NCI-H460 (cell line): ENCODE results near the gene TAS2R41. TPM values are rescaled to one million over a fixed set of nuclear protein-coding genes. Genes with fewer than 3 reads are reported as not detected.
A peak's percentile ranks its signal among the peaks of the same experiment; 100 is the strongest.
"Not testable (repeated sequence)": the region's sequence is repeated elsewhere in the genome, so short reads cannot be mapped to it uniquely, and the experiment has no call there.

Experiments used
- DNase-seq: peaks from one replicate; pipeline ENCODE4 v3.0.0-alpha.2; 2016; ENCODE audit warnings: low read depth; ENCODE audit errors: extremely low read depth
- total RNA-seq: library from RNA; depleted of rRNA; stranded (reverse); fragments of >200 nt; shearing (Covaris generic); gene quantifications from 2 replicates; pipeline ENCODE4 v1.2.3, GENCODE V29; 2014

TAS2R41 gene
- total RNA-seq, 1 experiment from 2014 or later, result not detected

DNA sequence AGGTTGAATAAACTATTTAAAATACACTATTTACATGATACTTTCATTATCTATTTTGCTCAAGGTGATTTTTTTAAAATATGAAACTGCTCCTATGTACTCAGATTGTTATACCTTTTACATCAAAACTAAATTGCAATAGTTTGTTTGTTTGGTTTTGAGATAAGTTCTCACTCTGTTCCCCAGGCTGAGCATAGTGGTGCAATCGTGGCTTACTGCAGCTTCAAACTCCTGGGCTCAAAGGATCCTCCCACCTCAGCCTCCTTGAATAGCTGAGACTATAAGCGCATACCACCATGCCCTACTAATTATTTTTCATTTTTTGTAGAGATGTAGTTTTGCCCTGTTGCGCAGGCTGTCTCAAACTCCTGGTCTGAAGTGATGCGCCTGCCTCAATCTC is 21.7 kb upstream of the TAS2R41 start:
- no peak for DNase-seq

DNA sequence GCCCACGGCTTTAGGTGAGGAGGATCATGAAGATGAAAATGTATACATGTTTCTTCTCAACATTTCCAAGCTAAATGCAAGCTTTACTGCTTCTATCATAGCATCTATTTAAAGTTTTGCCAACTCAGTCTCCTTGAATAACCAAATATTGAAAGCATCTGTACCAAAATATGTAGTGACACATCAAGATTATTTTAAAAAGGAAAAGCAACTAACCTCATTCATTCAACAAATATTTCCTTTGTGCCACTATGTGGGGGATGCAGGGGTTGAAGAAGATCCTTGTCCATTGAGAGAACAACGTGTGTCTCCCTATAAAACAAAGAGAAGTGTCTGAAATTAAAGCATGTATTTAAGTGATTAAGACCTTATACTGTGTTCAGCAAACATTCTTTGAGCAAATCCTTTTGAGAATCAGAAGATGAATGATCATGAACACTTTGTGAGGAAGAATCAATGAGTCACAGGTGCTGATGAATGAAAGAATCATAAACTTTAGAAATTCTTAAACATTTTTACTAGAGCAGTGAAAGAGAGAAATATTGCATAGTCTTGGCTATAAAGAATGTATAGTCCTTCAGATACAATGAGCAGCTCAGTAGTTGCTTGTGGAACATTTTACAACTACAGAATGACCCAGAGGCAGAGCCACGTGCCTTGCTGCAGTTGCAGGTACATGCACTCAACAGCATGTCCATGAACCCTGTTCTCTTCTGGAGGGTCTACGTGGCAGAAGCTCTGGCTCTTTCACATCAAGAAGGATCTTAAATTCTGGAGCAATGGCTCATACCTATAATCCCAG is 20.5 kb upstream of the TAS2R41 start:
- no peak for DNase-seq

DNA sequence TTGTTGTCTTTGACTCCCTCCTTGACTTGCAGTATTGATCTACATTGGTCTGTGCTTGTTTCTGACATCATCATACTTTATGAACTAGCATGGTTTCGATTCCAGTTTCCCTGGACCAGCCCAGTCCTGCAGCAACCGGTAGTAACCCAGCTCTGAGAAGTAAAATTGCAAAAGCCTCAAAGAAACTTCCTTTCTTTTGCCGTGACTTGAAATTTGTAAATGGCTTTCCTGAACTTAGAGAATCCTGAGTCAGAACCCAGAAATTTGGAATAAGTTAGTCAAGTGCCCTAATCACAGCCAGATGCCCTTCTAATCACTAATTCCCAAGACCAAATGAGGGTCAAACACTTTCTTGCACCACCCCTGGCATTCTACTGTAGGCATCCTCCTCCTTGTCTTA is 19.4 kb upstream of the TAS2R41 start:
- no peak for DNase-seq

DNA sequence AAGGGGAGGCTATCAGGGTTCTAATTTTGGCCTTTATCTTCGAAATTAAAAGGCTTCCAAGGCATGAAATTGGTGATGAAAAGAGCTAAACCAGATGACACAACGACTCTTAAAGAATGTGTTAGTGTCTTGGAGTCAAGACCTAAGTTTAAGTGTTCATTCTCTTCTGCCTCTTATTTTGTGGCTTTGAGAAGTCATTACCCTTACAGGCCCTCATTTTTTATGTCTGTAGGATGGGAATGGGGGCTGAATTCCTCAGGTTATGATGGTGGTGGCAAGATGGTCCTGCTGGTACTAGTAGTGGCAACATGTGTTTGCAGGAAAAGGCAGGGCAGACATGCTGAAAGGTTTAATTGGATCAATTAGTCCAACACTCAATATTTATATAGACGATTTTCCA is 19.0 kb upstream of the TAS2R41 start:
- DNase-seq, result no peak

DNA sequence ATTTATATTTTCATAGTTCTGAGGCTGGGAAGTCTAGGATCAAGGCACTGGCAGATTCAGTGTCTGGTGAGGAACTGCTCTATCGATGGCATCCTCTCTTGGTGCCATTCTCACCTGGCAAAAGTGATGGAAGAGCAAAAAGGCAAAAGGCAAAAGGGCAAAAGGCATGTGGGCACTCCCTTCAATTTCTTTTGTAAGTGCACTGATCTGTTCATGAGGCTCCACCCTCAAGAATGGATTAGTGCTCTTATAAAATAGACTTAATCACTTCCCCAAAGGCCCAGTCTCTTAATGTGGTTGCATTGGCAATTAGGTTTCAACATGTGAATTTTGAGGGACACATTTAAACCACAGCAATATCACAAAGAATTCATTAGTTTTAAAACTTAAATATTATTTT is 18.3 kb upstream of the TAS2R41 start:
- DNase-seq, result no peak

DNA sequence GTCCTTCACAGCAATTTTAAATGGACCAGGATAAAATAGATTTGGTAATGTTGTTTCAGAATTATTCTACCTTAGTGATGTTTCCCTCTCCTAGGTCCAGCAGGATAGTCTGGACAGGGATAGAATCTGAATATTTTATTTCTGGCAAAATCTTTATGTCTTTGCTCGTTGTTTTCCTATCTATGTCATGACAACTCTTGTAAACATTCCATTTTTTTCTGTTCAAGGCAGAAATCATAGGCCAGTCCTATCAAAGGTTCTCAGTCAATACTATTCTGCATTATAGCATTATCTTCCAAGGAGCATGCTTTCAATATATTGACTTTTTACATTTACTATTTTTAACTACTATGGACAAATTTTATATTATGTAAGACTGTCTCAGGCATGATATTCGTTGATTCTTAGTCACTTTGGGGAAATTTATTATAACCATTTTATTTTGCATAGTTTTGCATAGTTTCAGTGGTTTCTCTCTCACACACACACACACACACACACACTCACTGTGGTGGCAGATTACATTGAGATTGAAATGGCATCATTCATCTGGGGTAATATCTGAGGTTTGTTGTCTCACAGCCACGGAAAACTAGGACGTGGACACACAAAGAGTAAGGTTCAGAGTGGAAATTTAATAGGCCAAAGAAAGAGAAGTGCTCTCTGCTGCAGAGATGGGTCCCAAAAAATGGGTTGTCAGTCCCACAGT is 17.2 kb upstream of the TAS2R41 start:
- DNase-seq, result no peak

GRCh38 chr7:143462045-143462444 is 15.6 kb upstream of the TAS2R41 start:
- no peak for DNase-seq

DNA sequence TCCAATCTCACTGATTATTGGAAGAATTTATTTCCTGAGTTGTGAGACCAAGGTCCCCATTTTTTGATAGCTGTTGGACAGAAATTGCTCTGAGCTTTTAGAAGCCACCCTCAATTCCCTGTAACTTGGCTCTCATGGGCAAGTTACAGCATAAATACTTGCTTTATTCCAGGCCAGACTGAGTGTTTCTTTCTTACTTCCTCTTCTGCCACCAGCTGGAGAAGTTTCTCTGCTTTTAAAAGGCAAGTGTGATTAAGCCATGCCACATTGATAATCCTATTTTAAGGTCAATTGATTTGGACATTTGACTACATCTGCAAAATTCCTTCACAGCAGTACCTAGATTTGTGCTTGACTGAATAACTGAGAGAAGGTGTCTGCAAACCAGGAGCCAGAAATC is 14.1 kb upstream of the TAS2R41 start:
- DNase-seq, result no peak

DNA sequence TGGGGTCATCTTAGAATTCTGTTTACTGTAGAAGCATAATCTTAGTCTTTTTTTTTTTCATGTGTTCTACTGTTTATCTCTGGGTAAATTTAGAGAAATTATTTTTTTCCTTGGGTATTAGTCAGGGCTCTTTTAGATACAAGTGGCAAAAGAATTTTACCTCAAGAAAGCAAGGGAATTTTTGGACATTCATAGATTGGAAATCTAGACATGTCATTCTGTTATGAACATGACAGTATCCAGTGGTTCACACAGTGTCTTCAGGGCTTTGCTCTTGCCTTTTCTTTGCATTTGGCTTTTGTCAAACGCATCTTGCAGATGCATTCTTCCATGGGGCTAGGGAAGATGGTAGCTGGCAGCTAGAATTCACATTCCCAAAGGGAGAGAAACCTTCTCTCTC is 13.7 kb upstream of the TAS2R41 start:
- no peak for DNase-seq

- no peak for DNase-seq
These were observed 9.9 kb upstream of the TAS2R41 start for GRCh38 chr7:143467724-143468123.

DNA sequence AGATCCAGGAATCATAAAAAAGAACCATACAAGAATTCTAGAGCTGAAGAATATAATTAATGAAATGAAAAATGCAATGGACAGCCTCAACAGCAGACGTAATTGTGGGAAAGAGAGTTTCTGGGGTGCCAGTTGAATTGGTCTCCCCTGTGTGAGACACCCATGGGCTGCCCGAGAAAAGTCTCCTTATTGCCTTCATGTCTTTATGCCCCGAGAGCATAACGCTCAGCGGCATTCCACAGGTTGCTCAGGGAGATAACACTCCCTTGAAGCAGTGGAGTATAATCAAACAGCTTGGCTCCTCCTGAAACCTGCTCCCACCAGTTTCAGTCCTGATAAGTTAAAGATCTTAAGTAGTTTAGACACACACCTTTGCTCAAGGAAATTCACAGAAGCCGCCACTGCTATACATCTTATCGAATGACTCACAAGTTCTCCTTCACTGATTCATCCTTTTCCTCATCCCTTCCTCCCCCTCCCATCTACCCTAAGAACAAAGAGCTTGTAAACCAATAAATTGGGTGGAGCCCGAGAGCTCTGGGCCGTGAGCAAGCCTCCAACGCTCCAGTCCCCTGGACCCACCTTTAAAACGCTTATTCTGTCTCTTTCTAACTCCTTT is 5.5 kb upstream of the TAS2R41 start:
- DNase-seq, result not testable (repeated sequence)

DNA sequence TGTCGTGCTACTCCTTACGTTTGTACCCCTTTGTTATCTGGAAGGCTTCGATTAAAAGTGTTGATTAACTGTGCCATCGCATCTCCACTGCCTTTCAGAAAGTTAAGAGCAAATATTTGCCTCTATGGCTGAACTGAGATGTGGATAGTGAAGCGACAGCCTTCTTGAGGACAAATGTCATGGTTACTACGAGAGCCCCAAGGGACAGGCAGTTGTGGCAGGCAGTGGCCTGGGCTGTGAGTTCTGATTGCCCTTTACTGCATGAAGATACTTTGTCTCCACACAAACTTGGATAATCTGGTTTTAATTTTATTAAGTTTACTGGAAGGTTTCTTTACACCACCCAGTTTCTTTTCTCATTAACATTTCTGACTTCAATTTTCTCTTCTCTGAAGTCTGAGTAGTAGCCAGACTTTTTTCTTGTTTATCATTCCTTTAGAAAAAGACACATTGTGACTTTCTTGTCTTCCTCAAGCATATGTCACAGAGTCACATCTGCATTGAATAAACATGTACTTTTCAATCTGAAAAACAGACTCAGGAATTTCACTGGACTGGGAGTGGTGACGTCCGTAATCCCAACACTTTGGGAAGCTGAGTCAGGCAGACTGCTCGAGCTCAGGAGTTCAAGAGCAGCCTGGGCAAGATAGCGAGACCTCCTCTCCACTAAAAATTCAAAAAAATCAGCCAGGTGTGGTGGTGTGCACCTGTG is 1.5 kb downstream of the TAS2R41 start:
- DNase-seq, result no peak

DNA sequence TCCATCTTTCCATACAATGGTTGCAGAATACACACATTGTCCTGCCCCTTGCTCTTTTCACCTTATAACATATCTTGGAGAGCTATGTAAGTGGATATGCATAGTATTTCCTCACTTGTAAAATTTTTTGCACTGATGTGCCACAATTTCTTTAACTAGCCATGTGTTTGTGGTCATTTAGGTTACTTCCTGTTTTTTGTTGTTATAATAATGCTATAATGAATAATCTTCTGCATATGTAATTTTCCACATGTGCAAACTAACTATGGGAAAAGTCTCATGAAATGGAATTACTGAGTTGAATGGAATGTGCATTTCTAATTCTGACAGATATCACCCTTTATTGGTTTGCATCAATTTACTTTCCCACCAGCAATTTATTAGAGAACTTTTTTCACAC is 2.8 kb downstream of the TAS2R41 start:
- no peak for DNase-seq

DNA sequence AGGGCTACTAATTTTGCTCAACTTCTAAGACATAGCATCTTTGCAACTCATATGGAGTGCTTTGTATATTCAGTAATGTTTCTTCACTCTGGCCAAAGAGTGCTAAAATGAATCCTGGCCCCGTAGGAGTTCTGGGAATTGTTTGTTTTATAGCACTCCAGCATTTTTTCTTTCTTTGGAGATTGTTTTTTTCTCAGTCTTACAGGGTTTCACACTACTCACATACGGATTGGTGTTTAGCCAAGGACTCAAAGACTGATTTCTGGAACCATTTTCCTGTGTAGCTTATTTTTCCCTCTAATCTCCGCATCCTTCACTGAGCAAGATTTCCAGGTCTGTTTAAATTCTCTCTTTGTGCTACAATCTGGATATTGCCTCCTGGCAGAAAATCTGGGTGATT is 6.4 kb downstream of the TAS2R41 start:
- DNase-seq, result no peak

- no peak for DNase-seq
These were observed 7.4 kb downstream of the TAS2R41 start for GRCh38 chr7:143485094-143485493.

GRCh38 chr7:143485500-143485899 is 7.8 kb downstream of the TAS2R41 start:
- no peak for DNase-seq

GRCh38 chr7:143486266-143486665 is 8.6 kb downstream of the TAS2R41 start:
- not testable (repeated sequence) for DNase-seq

DNA sequence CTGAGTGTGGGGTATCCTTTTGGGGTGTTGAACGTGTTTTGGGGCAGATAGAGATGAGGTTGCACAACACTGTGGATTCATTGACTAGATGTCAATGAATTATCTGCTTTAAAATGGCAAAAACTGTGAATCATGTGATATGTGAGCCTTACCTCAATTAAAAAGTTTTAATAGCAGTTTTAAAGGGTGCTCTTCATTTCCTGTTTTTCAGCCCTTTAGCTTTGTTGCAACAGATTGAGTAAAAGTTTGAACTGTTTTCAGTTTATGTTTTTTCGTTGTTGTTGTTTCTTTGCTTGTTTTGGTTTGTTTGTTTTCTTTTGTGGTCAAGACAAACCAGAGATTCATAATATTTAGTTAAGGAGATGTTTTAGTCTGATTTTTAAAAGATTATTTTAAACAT is 9.4 kb downstream of the TAS2R41 start:
- no peak for DNase-seq

DNA sequence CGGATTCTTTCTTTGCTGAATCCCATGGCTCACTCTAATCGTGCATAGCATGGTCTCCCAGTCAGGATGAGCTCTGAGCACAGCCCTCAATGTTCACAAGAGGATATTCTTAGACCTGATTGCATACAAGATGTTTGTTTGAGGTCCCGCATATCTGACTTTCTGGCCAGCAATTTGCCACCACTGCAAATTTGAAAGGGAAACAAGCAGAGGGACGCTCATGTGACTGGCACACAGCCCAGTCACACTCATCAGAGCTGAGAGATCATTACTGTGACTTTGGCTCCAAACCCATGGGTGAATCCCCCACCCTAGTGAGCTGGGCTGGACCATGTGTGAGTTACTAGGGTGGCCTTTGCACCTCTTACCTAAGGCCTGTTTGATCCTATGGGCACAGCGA is 9.9 kb downstream of the TAS2R41 start:
- no peak for DNase-seq

- DNase-seq, result peak; percentile 38
These were observed 13.1 kb downstream of the TAS2R41 start for GRCh38 chr7:143490717-143491306.

- no peak for DNase-seq
These were observed 14.4 kb downstream of the TAS2R41 start for GRCh38 chr7:143492043-143492471.
